ENCODE results near the gene NFU1. TPM values are rescaled to one million over a fixed set of nuclear protein-coding genes. Genes with fewer than 3 reads are reported as not detected.

Gene NFU1
- total and polyA plus RNA-seq, 2 experiments from 2014 or later = 39.9 to 102 TPM

GRCh38 chr2:69477627-69478026 lies 40.4 kb upstream of the NFU1 start:
- DNase-seq (ENCODE audit: low spot score) = no peak

More at GRCh38 chr2:69477627-69478026, 40.4 kb upstream of the NFU1 start:
- no peaks in the 10 kb centered on the region for H3K4me1 ChIP-seq (ENCODE audit: insufficient read depth)
- H3K9me2 ChIP-seq (ENCODE audit: insufficient read depth) = no peaks in the 10 kb centered on the region
- no peak overlapping the region for H3K4me3 ChIP-seq
- H3K9me3 Mint-ChIP-seq = no peaks in the 10 kb centered on the region
- no peaks in the 10 kb centered on the region for H3K27me3 Mint-ChIP-seq (ENCODE audit: insufficient read depth, low read depth, poor library complexity)
- no peak overlapping the region for H2AFZ ChIP-seq
- ATAC-seq = no peak
- H3K27me3 ChIP-seq (ENCODE audit: insufficient read depth) = no peaks in the 10 kb centered on the region
- no peak overlapping the region for H3K4me3 Mint-ChIP-seq
- TF ChIP-seq CTCF (conservative IDR thresholded peaks at IDR 0.05; ENCODE audit: low read depth in 2 of 2) (no peak), POLR2AphosphoS5 (IDR thresholded peaks at IDR 0.05; ENCODE audit: low read depth) (no peak), ZNF462 (CRISPR knock-in tag; IDR thresholded peaks at IDR 0.05) (no peak), REST (IDR thresholded peaks at IDR 0.05; ENCODE audit: unreplicated experiment) (no peak), STAT1 (IDR thresholded peaks at IDR 0.05; ENCODE audit: unreplicated experiment) (no peak), JUNB (IDR thresholded peaks at IDR 0.05; ENCODE audit: unreplicated experiment) (no peak), ZNF114 (CRISPR knock-in tag; IDR thresholded peaks at IDR 0.05) (no peak), EZH2phosphoT487 (IDR thresholded peaks at IDR 0.05; ENCODE audit: unreplicated experiment) (no peak), NANOG (IDR thresholded peaks at IDR 0.05; ENCODE audit: borderline replicate concordance) (no peak)
- H3K4me2 ChIP-seq = no peak overlapping the region
- no peaks in the 10 kb centered on the region for H4K20me1 ChIP-seq (replicated peaks; ENCODE audit: insufficient read depth)
- H3K36me3 ChIP-seq (ENCODE audit: insufficient read depth) = no peaks in the 10 kb centered on the region
- no peaks in the 10 kb centered on the region for H3K36me3 Mint-ChIP-seq (ENCODE audit: low read depth)
- peaks cover 14% of the 10 kb centered on the region for H3K4me1 Mint-ChIP-seq
- no peaks in the 10 kb centered on the region for H3K79me2 ChIP-seq (replicated peaks; ENCODE audit: insufficient read depth)
- H3K27ac ChIP-seq (ENCODE audit: low read depth) = no peak overlapping the region
- H3F3A ChIP-seq (replicated peaks; ENCODE audit: low read depth) = no peaks in the 10 kb centered on the region
- H3K27ac Mint-ChIP-seq = no peak overlapping the region

Measured in GM23338 (cell line).